ENCODE results near the gene MRPL21. TPM values are rescaled to one million over a fixed set of nuclear protein-coding genes. Genes with fewer than 3 reads are reported as not detected.
A peak's percentile ranks its signal among the peaks of the same experiment; 100 is the strongest.

MRPL21 gene
- total and polyA plus RNA-seq, 2 of the 13 experiments (the other 11 are each of a cell fraction or from before 2014, with no cell fraction given): 61.5 to 100 TPM

- TF ChIP-seq, protein P1, sequence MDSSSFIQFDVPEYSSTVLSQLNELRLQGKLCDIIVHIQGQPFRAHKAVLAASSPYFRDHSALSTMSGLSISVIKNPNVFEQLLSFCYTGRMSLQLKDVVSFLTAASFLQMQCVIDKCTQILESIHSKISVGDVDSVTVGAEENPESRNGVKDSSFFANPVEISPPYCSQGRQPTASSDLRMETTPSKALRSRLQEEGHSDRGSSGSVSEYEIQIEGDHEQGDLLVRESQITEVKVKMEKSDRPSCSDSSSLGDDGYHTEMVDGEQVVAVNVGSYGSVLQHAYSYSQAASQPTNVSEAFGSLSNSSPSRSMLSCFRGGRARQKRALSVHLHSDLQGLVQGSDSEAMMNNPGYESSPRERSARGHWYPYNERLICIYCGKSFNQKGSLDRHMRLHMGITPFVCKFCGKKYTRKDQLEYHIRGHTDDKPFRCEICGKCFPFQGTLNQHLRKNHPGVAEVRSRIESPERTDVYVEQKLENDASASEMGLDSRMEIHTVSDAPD (CRISPR knock-in tag; IDR thresholded peaks at IDR 0.05): peak; percentile 88; the same call in 1 of the 2 replicates
- no peak for TF ChIP-seq LCORL (IDR thresholded peaks at IDR 0.05)
- TF ChIP-seq LCORL (CRISPR knock-in tag; IDR thresholded peaks at IDR 0.05): peak; percentile 94
- TF ChIP-seq ERF (CRISPR knock-in tag; IDR thresholded peaks at IDR 0.05): peak; percentile 95
- peak; percentile 95 for TF ChIP-seq SAP130 (CRISPR knock-in tag; IDR thresholded peaks at IDR 0.05; ENCODE audit: low read depth)
- TF ChIP-seq CENPBD1 (CRISPR knock-in tag; IDR thresholded peaks at IDR 0.05; ENCODE audit: borderline replicate concordance, low read depth): no peak
- peak; percentile 93 for TF ChIP-seq PRDM10 (CRISPR knock-in tag; IDR thresholded peaks at IDR 0.05; ENCODE audit: low read depth)
- TF ChIP-seq MZF1 (CRISPR knock-in tag; IDR thresholded peaks at IDR 0.05; ENCODE audit: borderline replicate concordance): no peak
- TF ChIP-seq POLR2AphosphoS2 (IDR thresholded peaks at IDR 0.05; ENCODE audit: low read depth, low read length): no peak
- no peak; the same call in 1 of the 2 replicates for TF ChIP-seq FOXK2 (IDR thresholded peaks at IDR 0.05)
- TF ChIP-seq ZBTB20 (CRISPR knock-in tag; IDR thresholded peaks at IDR 0.05; ENCODE audit: borderline replicate concordance, low read depth): peak; percentile 98; the same call in 1 of the 2 replicates
- peak; percentile 91 for TF ChIP-seq ZHX1 (CRISPR knock-in tag; IDR thresholded peaks at IDR 0.05; ENCODE audit: low read depth)
- TF ChIP-seq, protein P2, sequence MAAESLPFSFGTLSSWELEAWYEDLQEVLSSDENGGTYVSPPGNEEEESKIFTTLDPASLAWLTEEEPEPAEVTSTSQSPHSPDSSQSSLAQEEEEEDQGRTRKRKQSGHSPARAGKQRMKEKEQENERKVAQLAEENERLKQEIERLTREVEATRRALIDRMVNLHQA (CRISPR knock-in tag; IDR thresholded peaks at IDR 0.05): no peak
- TF ChIP-seq NKX3-1 (CRISPR knock-in tag; IDR thresholded peaks at IDR 0.05): no peak
- TF ChIP-seq ZC3H4 (CRISPR knock-in tag; IDR thresholded peaks at IDR 0.05; ENCODE audit: borderline replicate concordance): no peak
- TF ChIP-seq CEBPZ (IDR thresholded peaks at IDR 0.05; ENCODE audit: low read length): no peak
Measured at GRCh38 chr11:68845351-68846002, 58.2 kb downstream of the MRPL21 start (continued).

All from HepG2 (cell line).